Measurements from ENCODE around the gene RNU1-2. TPM values are rescaled to one million over a fixed set of nuclear protein-coding genes. Genes with fewer than 3 reads are reported as not detected.
"Not testable (repeated sequence)": the region's sequence is repeated elsewhere in the genome, so short reads cannot be mapped to it uniquely, and the experiment has no call there.

Gene RNU1-2
- 2,384 TPM for total RNA-seq
- not detected for polyA plus RNA-seq (ENCODE audit: insufficient read depth in 1 of 8, insufficient read length in 8 of 8, low replicate concordance in 1 of 8)
- long read RNA-seq, donor 1, result 0 reads
- long read RNA-seq, donor 2, result 0 reads
- long read RNA-seq, donor 3, result 0 reads
- long read RNA-seq, donor 4, result 0 reads
- long read RNA-seq, donor 5, result 0 reads
- long read RNA-seq, donor 6, result 0 reads
- long read RNA-seq, donor 7, result 0 reads
- long read RNA-seq, donor 8, result 0 reads
- long read RNA-seq, donor 9, result 0 reads
- long read RNA-seq, donor 10, partial matches to known transcripts, result 0 of 1 reads
- long read RNA-seq, donor 10, other reads (novel, unspliced or antisense), result 0 of 1 reads
- long read RNA-seq, donor 11, result 0 reads

DNA sequence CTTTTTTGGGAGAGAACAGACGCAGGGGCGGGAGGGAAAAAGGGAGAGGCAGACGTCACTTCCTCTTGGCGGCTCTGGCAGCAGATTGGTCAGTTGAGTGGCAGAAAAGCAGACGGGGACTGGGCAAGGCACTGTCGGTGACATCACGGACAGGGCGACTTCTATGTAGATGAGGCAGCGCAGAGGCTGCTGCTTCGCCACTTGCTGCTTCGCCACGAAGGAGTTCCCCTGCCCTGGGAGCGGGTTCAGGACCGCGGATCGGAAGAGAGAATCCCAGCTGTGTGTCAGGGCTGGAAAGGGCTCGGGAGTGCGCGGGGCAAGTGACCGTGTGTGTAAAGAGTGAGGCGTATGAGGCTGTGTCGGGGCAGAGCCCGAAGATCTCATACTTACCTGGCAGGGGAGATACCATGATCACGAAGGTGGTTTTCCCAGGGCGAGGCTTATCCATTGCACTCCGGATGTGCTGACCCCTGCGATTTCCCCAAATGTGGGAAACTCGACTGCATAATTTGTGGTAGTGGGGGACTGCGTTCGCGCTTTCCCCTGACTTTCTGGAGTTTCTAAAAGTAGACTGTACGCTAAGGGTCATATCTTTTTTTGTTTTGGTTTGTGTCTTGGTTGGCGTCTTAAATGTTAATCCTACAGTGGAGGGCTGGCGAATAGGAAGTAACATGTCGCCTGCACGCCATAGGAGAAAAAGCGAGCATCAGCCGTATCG lies at the start of gene RNU1-2:
TSS of gene RNU1-2 (plus strand) at position 383 of the 718 bp plus-strand sequence.
- H3K27me3 ChIP-seq (ENCODE audit: control insufficient read depth, insufficient read depth, low read length); H3K36me3 ChIP-seq (ENCODE audit: control insufficient read depth, insufficient read depth, low read length); H3K9me3 ChIP-seq (replicated peaks; ENCODE audit: control insufficient read depth, low read depth, low read length): not testable (repeated sequence)
- DNase-seq, result peak; percentile 99
- Histone ChIP-seq H3K27ac (ENCODE audit: low read length) (peak within 1 kb of the TSS; percentile 95), H3K4me1 (ENCODE audit: control insufficient read depth, insufficient read depth, low read length) (peaks cover 12% of the 10 kb centered on the region), H3K4me3 (ENCODE audit: low read length) (peak within 1 kb of the TSS; percentile 48)
- WGBS (ENCODE audit: insufficient coverage), result no CpG with 5 or more reads among the region's 39 CpGs

DNA sequence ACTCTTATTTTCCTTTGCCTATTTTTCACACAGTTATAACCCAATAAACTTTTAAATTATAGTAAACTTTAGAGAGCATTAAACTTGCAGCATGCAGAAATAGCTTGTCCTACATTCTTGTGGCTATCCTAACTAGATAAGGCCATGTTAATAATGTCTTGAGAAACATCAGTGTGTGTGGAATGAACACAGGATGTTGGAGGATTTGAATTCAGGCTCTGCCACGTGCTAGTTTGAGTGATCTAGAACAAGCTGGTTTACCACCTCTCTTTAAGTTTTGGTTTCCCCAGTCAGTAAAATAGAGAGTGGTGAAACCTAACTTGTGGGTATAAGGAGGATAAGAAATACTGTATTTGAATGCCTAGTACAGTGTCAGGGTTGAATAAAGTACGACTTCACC lies 39.6 kb upstream of the RNU1-2 start:
- no CpG with 5 or more reads among the region's 2 CpGs for WGBS (ENCODE audit: insufficient coverage)
- not testable (repeated sequence) for DNase-seq; H3K9me3 ChIP-seq (replicated peaks; ENCODE audit: control insufficient read depth, low read depth, low read length); H3K27ac ChIP-seq (ENCODE audit: low read length); H3K36me3 ChIP-seq (ENCODE audit: control insufficient read depth, insufficient read depth, low read length); H3K4me1 ChIP-seq (ENCODE audit: control insufficient read depth, insufficient read depth, low read length); H3K4me3 ChIP-seq (ENCODE audit: low read length); H3K27me3 ChIP-seq (ENCODE audit: control insufficient read depth, insufficient read depth, low read length)

GRCh38 chr1:16859167-16860041 lies 36.4 kb upstream of the RNU1-2 start:
- H3K27ac ChIP-seq (ENCODE audit: low read length); DNase-seq; H3K4me3 ChIP-seq (ENCODE audit: low read length); H3K4me1 ChIP-seq (ENCODE audit: control insufficient read depth, insufficient read depth, low read length); H3K9me3 ChIP-seq (replicated peaks; ENCODE audit: control insufficient read depth, low read depth, low read length); H3K27me3 ChIP-seq (ENCODE audit: control insufficient read depth, insufficient read depth, low read length); H3K36me3 ChIP-seq (ENCODE audit: control insufficient read depth, insufficient read depth, low read length): not testable (repeated sequence)
- WGBS (ENCODE audit: insufficient coverage), result no CpG with 5 or more reads among the region's 46 CpGs

- H3K4me1 ChIP-seq (ENCODE audit: control insufficient read depth, insufficient read depth, low read length); H3K9me3 ChIP-seq (replicated peaks; ENCODE audit: control insufficient read depth, low read depth, low read length); H3K4me3 ChIP-seq (ENCODE audit: low read length); H3K27me3 ChIP-seq (ENCODE audit: control insufficient read depth, insufficient read depth, low read length); DNase-seq; H3K27ac ChIP-seq (ENCODE audit: low read length); H3K36me3 ChIP-seq (ENCODE audit: control insufficient read depth, insufficient read depth, low read length): not testable (repeated sequence)
- WGBS (ENCODE audit: insufficient coverage), result no CpG with 5 or more reads among the region's 9 CpGs
Observed at GRCh38 chr1:16860048-16860447, 35.7 kb upstream of the RNU1-2 start.

GRCh38 chr1:16861832-16862245 lies 33.9 kb upstream of the RNU1-2 start:
- H3K27me3 ChIP-seq (ENCODE audit: control insufficient read depth, insufficient read depth, low read length); H3K36me3 ChIP-seq (ENCODE audit: control insufficient read depth, insufficient read depth, low read length); H3K27ac ChIP-seq (ENCODE audit: low read length); H3K4me1 ChIP-seq (ENCODE audit: control insufficient read depth, insufficient read depth, low read length); DNase-seq; H3K4me3 ChIP-seq (ENCODE audit: low read length); H3K9me3 ChIP-seq (replicated peaks; ENCODE audit: control insufficient read depth, low read depth, low read length): not testable (repeated sequence)
- WGBS (ENCODE audit: insufficient coverage), result no CpG with 5 or more reads among the region's 16 CpGs

- not testable (repeated sequence) for H3K27me3 ChIP-seq (ENCODE audit: control insufficient read depth, insufficient read depth, low read length); H3K27ac ChIP-seq (ENCODE audit: low read length); H3K4me3 ChIP-seq (ENCODE audit: low read length); H3K9me3 ChIP-seq (replicated peaks; ENCODE audit: control insufficient read depth, low read depth, low read length); H3K4me1 ChIP-seq (ENCODE audit: control insufficient read depth, insufficient read depth, low read length); H3K36me3 ChIP-seq (ENCODE audit: control insufficient read depth, insufficient read depth, low read length); DNase-seq
- 95% methylated on average over 16 of the region's 25 CpGs for WGBS (ENCODE audit: insufficient coverage)
Observed at GRCh38 chr1:16862415-16862814, 33.4 kb upstream of the RNU1-2 start.

DNA sequence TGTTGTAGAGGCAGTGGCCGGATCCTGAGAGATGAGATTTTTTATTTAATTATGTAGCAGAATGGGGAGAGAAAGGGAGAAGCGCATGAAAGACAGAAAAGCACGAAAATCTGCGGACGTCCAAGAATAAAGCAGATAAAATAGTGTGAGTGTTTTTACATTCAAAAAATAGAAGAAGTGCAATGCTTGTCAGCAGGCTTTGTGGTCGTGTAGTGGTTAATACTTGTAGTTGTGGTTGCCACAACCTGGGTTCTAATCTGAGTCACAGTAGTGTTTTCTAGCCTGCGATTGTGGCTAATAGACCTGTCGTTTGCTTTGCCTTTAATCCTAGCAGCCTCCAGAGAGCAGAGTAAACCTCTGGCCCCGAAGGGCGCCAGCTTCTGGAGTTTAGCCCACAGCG lies 32.8 kb upstream of the RNU1-2 start:
- H3K27ac ChIP-seq (ENCODE audit: low read length); H3K9me3 ChIP-seq (replicated peaks; ENCODE audit: control insufficient read depth, low read depth, low read length); H3K36me3 ChIP-seq (ENCODE audit: control insufficient read depth, insufficient read depth, low read length); H3K4me3 ChIP-seq (ENCODE audit: low read length); H3K4me1 ChIP-seq (ENCODE audit: control insufficient read depth, insufficient read depth, low read length); DNase-seq; H3K27me3 ChIP-seq (ENCODE audit: control insufficient read depth, insufficient read depth, low read length): not testable (repeated sequence)
- WGBS (ENCODE audit: insufficient coverage), result 80% methylated on average over 1 of the region's 11 CpGs

DNA sequence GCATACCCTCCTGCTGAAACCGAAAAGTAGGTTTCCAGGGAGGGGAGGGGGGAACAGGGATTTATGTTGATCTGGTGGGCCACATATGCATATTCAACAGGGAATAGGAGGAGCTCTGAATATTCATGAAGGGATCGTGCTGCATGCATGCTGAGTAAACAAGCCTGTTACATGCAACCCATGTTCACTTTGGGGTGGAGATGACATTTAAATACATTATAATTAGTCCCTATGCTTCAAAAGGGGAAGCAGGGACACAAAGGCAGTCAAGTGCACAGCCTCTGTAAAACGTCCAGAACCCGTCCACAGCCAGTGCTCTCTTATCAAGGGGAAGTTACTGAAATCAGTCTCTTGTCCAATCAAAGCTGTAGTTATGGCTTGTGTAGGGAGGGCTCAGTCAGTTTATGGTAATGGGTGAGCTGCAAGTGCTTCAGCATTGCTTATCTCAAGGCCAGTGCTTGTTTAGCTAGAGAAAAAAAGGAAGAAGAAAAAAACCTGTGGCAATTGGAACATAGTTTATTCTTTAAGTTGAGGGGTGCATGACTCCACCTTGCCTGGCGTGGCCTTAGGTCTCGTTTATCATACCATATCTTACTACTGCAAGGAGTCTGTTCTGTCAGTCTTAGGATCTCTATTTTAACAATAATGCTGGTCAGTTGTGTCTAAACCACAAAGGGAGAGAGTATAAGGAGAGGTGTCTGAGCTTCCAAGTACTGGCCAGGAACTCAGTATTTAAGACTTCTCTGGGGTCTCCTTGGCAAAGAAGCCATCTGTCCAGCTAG lies 28.7 kb upstream of the RNU1-2 start:
- DNase-seq, result not testable (repeated sequence)
- no CpG with 5 or more reads among the region's 6 CpGs for WGBS (ENCODE audit: insufficient coverage)
- H3K27me3 ChIP-seq (ENCODE audit: control insufficient read depth, insufficient read depth, low read length), result peaks cover 22% of the 10 kb centered on the region

DNA sequence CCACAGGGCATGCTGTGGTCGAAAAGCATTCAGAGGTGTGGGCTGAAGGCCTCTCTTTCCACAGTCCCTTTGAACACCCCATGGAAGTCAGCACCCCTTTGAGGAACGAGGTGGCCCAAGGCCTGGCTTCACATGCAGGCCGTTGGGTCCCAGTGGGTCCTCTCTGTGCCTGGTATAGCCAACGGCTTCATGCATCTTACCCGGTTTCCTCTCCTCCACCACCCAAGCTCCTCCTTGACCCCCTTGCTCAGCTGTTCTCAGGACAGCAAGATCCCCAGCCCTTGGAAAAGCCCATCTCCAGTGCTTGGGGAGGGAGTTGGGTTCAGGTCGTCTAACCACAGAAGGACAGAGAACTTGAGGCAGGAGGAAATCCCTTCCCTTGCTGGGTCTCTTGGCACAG lies 27.0 kb upstream of the RNU1-2 start:
- not testable (repeated sequence) for DNase-seq; H3K4me3 ChIP-seq (ENCODE audit: low read length); H3K27ac ChIP-seq (ENCODE audit: low read length); H3K36me3 ChIP-seq (ENCODE audit: control insufficient read depth, insufficient read depth, low read length); H3K9me3 ChIP-seq (replicated peaks; ENCODE audit: control insufficient read depth, low read depth, low read length); H3K4me1 ChIP-seq (ENCODE audit: control insufficient read depth, insufficient read depth, low read length)
- peaks cover 34% of the 10 kb centered on the region for H3K27me3 ChIP-seq (ENCODE audit: control insufficient read depth, insufficient read depth, low read length)
- WGBS (ENCODE audit: insufficient coverage), result 70% methylated on average over 1 of the region's 6 CpGs

More for the DNA sequence above, 28.7 kb upstream of the RNU1-2 start:
- not testable (repeated sequence) for H3K27ac ChIP-seq (ENCODE audit: low read length); H3K4me3 ChIP-seq (ENCODE audit: low read length); H3K4me1 ChIP-seq (ENCODE audit: control insufficient read depth, insufficient read depth, low read length); H3K9me3 ChIP-seq (replicated peaks; ENCODE audit: control insufficient read depth, low read depth, low read length); H3K36me3 ChIP-seq (ENCODE audit: control insufficient read depth, insufficient read depth, low read length)
